Endodermal cell (in vitro differentiated cells): ENCODE results near the gene ASB14. TPM values are rescaled to one million over a fixed set of nuclear protein-coding genes. Genes with fewer than 3 reads are reported as not detected.

Experiments used
- DNase-seq: peaks from one replicate; pipeline ENCODE4 v3.0.0-alpha.2; 2017
- H3K27ac ChIP-seq: 2 replicates; pipeline ENCODE4 v1.5.1; 2013; ENCODE audit warnings: mild to moderate bottlenecking, low read depth, low read length, moderate library complexity
- H3K27me3 ChIP-seq: 2 replicates; pipeline ENCODE4 v1.6.1; 2013; ENCODE audit warnings: mild to moderate bottlenecking, low read length, moderate library complexity; ENCODE audit not compliant: insufficient read depth, control insufficient read depth, poor library complexity, severe bottlenecking
- H3K36me3 ChIP-seq: 2 replicates; pipeline ENCODE4 v1.7.0; 2013; ENCODE audit warnings: mild to moderate bottlenecking, low read length, moderate library complexity; ENCODE audit not compliant: control insufficient read depth, insufficient read depth
- H3K4me1 ChIP-seq: one replicate; pipeline ENCODE4 v1.7.0; 2013; ENCODE audit warnings: low read length; ENCODE audit not compliant: control insufficient read depth, insufficient read depth
- H3K4me3 ChIP-seq: 2 replicates; pipeline ENCODE4 v1.5.1; 2013; ENCODE audit warnings: mild to moderate bottlenecking, low read length, moderate library complexity
- H3K9ac ChIP-seq: 2 replicates; pipeline ENCODE4 v1.6.1; 2013; ENCODE audit warnings: mild to moderate bottlenecking, low read length, moderate library complexity; ENCODE audit not compliant: poor library complexity, severe bottlenecking; ENCODE audit errors: extremely low read depth
- H3K9me3 ChIP-seq: 2 replicates; pipeline ENCODE4 v1.6.1; 2013; ENCODE audit warnings: mild to moderate bottlenecking, low read length, moderate library complexity; ENCODE audit not compliant: control insufficient read depth
- H3K27ac Mint-ChIP-seq: 2 replicates; pipeline ENCODE4 v1.8.0; 2020; ENCODE audit warnings: mixed read lengths
- H3K27me3 Mint-ChIP-seq: 2 replicates; pipeline ENCODE4 v1.8.0; 2021; ENCODE audit warnings: mild to moderate bottlenecking, mixed read lengths; ENCODE audit not compliant: insufficient read depth
- H3K36me3 Mint-ChIP-seq: 2 replicates; pipeline ENCODE4 v1.8.0; 2020; ENCODE audit warnings: low read depth, mixed read lengths
- H3K4me1 Mint-ChIP-seq: 2 replicates; pipeline ENCODE4 v1.8.0; 2020; ENCODE audit warnings: mixed read lengths
- H3K4me3 Mint-ChIP-seq: 2 replicates; pipeline ENCODE4 v1.8.0; 2020; ENCODE audit warnings: mild to moderate bottlenecking, moderate library complexity, mixed read lengths
- H3K9me3 Mint-ChIP-seq: 2 replicates; pipeline ENCODE4 v1.8.0; 2020; ENCODE audit warnings: mild to moderate bottlenecking, mixed read lengths
- WGBS, 2 experiments: methylation state at CpG; one replicate each; pipeline versions ENCODE4 v1.1.5 to v1.1.7; 2013; ENCODE audit warnings: missing lambda C conversion rate in 2 of 2, mixed read lengths in 1 of 2; ENCODE audit not compliant: insufficient coverage in 1 of 2, insufficient read length in 1 of 2; 5-methylcytosine and 5-hydroxymethylcytosine counted together
- total RNA-seq, 2 donors: library from RNA; stranded (reverse); fragmentation: NEBNext Ultra II Directional in 1 of 2; extraction: Animal tissue kit (Norgen Biotek cat#: 25700) in 1 of 2; gene quantifications; 2 replicates in 1 of 2; 3 replicates in 1 of 2; pipeline ENCODE4 v1.2.1, GENCODE V29; 2021
- TF ChIP-seq, protein P1 (sequence below): fragments of 200-600 bp; sonication (generic); conservative IDR thresholded peaks from 2 replicates; pipeline ENCODE4 v1.5.0; 2021; ENCODE audit warnings: antibody characterized with exemption, mild to moderate bottlenecking

ASB14 gene
- total RNA-seq, 2 donors from 2014 or later, result not detected

DNA sequence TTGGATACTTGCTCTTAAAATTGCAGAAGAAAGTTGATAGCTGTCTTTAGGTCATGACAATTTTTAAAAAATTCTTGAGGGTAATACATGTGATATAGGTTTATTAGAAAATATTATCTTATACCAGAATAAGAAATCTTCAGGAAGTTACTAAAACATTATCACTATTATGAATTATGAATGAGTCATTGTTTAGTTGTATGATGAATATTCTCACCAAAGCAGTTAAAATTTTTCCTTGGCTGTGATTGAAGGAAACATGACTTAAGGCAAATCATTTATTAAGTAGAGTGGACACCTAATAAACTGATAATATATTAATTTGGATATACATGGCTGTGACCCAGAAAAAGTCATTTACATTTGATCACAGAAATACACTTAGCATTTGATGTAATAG is 34.8 kb downstream of the ASB14 start:
- no peak overlapping the region for H3K27ac ChIP-seq
- peaks cover 67% of the 10 kb centered on the region for H3K36me3 Mint-ChIP-seq
- no peak overlapping the region for H3K27ac Mint-ChIP-seq
- TF ChIP-seq, protein P1, sequence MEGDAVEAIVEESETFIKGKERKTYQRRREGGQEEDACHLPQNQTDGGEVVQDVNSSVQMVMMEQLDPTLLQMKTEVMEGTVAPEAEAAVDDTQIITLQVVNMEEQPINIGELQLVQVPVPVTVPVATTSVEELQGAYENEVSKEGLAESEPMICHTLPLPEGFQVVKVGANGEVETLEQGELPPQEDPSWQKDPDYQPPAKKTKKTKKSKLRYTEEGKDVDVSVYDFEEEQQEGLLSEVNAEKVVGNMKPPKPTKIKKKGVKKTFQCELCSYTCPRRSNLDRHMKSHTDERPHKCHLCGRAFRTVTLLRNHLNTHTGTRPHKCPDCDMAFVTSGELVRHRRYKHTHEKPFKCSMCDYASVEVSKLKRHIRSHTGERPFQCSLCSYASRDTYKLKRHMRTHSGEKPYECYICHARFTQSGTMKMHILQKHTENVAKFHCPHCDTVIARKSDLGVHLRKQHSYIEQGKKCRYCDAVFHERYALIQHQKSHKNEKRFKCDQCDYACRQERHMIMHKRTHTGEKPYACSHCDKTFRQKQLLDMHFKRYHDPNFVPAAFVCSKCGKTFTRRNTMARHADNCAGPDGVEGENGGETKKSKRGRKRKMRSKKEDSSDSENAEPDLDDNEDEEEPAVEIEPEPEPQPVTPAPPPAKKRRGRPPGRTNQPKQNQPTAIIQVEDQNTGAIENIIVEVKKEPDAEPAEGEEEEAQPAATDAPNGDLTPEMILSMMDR, result no peak
- H3K4me3 Mint-ChIP-seq, result no peak overlapping the region
- H3K9ac ChIP-seq, result no peak overlapping the region
- H3K9me3 Mint-ChIP-seq, result peaks cover 16% of the 10 kb centered on the region
- H3K4me1 Mint-ChIP-seq, result no peaks in the 10 kb centered on the region
- no peaks in the 10 kb centered on the region for H3K4me1 ChIP-seq
- no peaks in the 10 kb centered on the region for H3K27me3 Mint-ChIP-seq
- H3K4me3 ChIP-seq, result no peak overlapping the region
- no peaks in the 10 kb centered on the region for H3K27me3 ChIP-seq
- peaks cover 72% of the 10 kb centered on the region for H3K36me3 ChIP-seq
- H3K9me3 ChIP-seq, result peaks cover 7% of the 10 kb centered on the region
- DNase-seq, result no peak

- WGBS, 2 experiments, result 94% methylated on average over 3 of the region's 3 CpGs; no CpG with 5 or more reads in 1 of the 2 experiments
- H3K27ac ChIP-seq, result no peak overlapping the region
- no peaks in the 10 kb centered on the region for H3K4me1 ChIP-seq
- peaks cover 10% of the 10 kb centered on the region for H3K9me3 Mint-ChIP-seq
- peaks cover 70% of the 10 kb centered on the region for H3K36me3 ChIP-seq
- no peak overlapping the region for H3K4me3 Mint-ChIP-seq
- TF ChIP-seq, protein P1, result no peak
- H3K9me3 ChIP-seq, result peaks cover 7% of the 10 kb centered on the region
- no peaks in the 10 kb centered on the region for H3K27me3 Mint-ChIP-seq
- no peak overlapping the region for H3K9ac ChIP-seq
- no peaks in the 10 kb centered on the region for H3K4me1 Mint-ChIP-seq
- no peaks in the 10 kb centered on the region for H3K27me3 ChIP-seq
- no peak overlapping the region for H3K4me3 ChIP-seq
- no peak for DNase-seq
- H3K36me3 Mint-ChIP-seq, result peaks cover 66% of the 10 kb centered on the region
- no peak overlapping the region for H3K27ac Mint-ChIP-seq
These were observed 35.6 kb downstream of the ASB14 start for GRCh38 chr3:57256844-57257243.

GRCh38 chr3:57252404-57252803 is 40.1 kb downstream of the ASB14 start:
- Mint-ChIP-seq H3K27ac (no peak overlapping the region), H3K27me3 (no peaks in the 10 kb centered on the region), H3K36me3 (peaks cover 50% of the 10 kb centered on the region), H3K4me1 (no peaks in the 10 kb centered on the region), H3K9me3 (no peaks in the 10 kb centered on the region), H3K4me3 (no peak overlapping the region)
- Histone ChIP-seq H3K27me3 (no peaks in the 10 kb centered on the region), H3K36me3 (peaks cover 59% of the 10 kb centered on the region), H3K9ac (no peak overlapping the region), H3K27ac (no peak overlapping the region), H3K9me3 (no peaks in the 10 kb centered on the region), H3K4me3 (no peak overlapping the region), H3K4me1 (no peaks in the 10 kb centered on the region)
- TF ChIP-seq, protein P1, result no peak
- DNase-seq, result no peak
- WGBS, 2 experiments, result 85% methylated on average over 1 of the region's 1 CpG; no CpG with 5 or more reads in 1 of the 2 experiments
